ENCODE data around the gene MAGEB18. TPM values are rescaled to one million over a fixed set of nuclear protein-coding genes. Genes with fewer than 3 reads are reported as not detected.

Gene MAGEB18
- not detected for polyA plus RNA-seq

DNA sequence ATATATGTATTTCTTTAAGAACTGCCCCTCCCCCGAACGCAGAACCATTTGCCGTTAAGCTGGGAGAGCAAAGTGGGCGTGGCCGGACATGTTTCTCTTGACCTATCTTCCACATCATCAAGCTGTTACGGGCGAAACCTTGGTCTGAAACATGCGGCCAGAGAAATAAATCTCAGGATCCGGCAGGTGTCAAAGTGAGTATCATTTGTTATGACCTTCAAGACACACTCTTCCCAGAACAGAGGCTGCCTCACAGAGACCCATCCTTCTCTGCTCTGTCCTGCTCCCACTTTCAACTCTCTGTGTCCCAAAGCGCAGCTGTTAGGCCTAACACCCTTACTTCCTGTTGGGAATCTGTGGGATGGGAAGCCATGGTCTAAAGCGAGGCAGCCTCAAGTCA lies at the start of gene MAGEB18:
TSS of gene MAGEB18 (plus strand) at position 70 of the 400 bp plus-strand sequence. CDS start 643 bp downstream, outside the sequence.
- Mint-ChIP-seq H3K27ac (no peak within 1 kb of the TSS), H3K4me1 (no peaks in the 10 kb centered on the region), H3K36me3 (no peaks in the 10 kb centered on the region), H3K9me3 (peaks cover 0 to 3% (median 1%) of the 10 kb centered on the region in 3 donors), H3K27me3 (no peaks in the 10 kb centered on the region), H3K4me3 (no peak within 1 kb of the TSS)

DNA sequence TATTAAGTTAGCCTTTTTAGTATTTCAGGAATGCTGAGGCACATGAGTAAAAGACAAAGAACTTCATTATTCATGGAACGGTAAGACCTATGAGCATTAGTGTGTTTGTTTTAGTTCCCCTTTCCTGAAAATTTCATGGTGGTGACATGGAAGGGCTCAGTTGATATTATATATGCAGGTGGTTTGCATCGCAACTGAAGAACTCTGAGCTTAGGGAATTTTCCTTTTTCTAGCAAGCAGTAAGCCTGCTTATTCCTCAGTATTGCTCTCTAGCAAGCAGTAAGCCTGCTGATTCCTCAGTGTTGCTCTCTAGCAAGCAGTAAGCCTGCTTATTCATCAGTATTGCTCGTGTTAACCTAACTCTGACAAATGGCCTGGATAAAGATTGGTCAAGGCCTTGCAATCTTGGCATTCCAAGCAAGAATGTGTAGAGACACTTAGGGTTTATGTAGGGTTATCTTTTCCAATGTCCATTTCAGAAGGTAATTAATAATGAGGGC lies 37.7 kb upstream of the MAGEB18 start:
- no peak overlapping the region for H3K4me3 Mint-ChIP-seq
- H3K36me3 Mint-ChIP-seq, result no peaks in the 10 kb centered on the region
- H3K27me3 Mint-ChIP-seq, result no peaks in the 10 kb centered on the region
- H3K9me3 Mint-ChIP-seq, result no peaks in the 10 kb centered on the region
- H3K4me1 Mint-ChIP-seq, result no peaks in the 10 kb centered on the region
- H3K27ac Mint-ChIP-seq, result no peak overlapping the region

DNA sequence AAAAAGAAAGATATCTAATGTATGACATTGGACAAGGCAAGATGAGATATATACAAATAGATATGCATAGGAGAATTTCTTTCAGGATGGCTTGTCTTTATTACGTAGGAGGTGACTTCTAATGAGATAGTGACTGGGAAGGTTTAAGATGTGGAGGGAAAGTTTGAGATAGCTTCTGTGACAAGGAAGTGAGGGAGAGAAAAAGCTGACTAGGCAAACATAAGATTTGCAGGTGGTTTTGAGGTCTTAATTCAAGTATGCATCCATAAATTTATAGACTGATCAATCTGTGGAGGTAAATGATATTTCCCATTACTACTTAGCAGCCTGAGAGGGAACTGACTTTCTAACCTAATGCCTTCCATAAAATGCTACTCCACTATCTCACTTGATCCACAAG lies 29.0 kb upstream of the MAGEB18 start:
- Mint-ChIP-seq H3K4me1 (no peaks in the 10 kb centered on the region), H3K4me3 (no peak overlapping the region), H3K36me3 (no peaks in the 10 kb centered on the region), H3K9me3 (peaks cover 0 to 6% (median 1%) of the 10 kb centered on the region in 3 donors), H3K27me3 (no peaks in the 10 kb centered on the region), H3K27ac (no peak overlapping the region)

DNA sequence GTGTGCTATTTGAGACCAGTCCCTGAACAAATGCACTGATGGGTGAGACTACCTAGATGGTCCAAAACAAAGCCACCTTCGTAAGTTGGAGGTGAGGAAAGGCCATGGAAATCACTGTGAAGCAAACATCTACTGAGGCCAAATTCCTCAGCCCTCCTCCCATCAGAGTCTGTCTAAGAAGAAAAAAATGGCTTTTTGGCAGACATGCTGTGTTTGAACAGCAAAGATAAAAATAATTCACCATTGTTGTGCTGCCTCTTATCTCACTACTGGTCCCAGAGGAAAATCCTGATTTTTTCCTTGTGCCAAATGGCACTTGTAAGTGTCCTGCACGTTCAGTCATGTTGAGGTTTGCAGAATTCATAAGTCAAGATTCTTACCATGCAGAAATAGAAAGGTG lies 7.9 kb downstream of the MAGEB18 start:
- Mint-ChIP-seq H3K4me3 (no peak overlapping the region), H3K9me3 (peaks cover 0 to 3% (median 2%) of the 10 kb centered on the region in 3 donors), H3K27me3 (no peaks in the 10 kb centered on the region), H3K4me1 (no peaks in the 10 kb centered on the region), H3K27ac (no peak overlapping the region), H3K36me3 (peaks cover 2% of the 10 kb centered on the region)

DNA sequence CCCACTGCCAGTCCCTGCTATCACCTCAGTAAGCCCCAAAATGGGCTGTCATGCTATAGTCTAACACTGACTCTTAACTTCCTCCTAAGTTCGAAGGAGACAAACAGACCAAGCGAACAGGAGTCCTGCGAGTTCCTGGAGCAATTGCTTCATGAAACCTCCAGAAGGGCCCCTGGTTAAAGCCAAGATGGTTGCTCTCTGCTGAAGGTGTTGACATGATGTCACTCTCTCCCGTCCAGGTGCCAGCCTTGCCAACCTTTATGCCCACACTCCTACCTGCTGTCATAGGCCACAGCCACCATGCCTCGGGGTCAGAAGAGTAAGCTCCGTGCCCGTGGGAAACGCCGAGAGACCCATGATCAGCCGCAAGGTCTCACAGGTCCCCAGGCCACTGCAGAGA lies 22.2 kb downstream of the MAGEB18 start, which contains the start of gene MAGEB6B:
TSS of gene MAGEB6B (plus strand) at position 301 of the 400 bp plus-strand sequence. CDS start at position 301, 0 bp downstream.
- Mint-ChIP-seq H3K4me3 (no peak within 1 kb of the TSS), H3K27me3 (no peaks in the 10 kb centered on the region), H3K36me3 (no peaks in the 10 kb centered on the region), H3K4me1 (no peaks in the 10 kb centered on the region), H3K9me3 (peaks cover 2 to 11% (median 4%) of the 10 kb centered on the region in 3 donors), H3K27ac (no peak within 1 kb of the TSS)

Other genes with a start within 250 kb of the MAGEB18 start
- not detected for gene MAGEB6B, start 22.3 kb downstream of the MAGEB18 start, polyA plus RNA-seq
- not detected for gene MAGEB6, start 54.1 kb downstream of the MAGEB18 start, polyA plus RNA-seq
- not detected for gene MAGEB5, start 77.8 kb downstream of the MAGEB18 start, polyA plus RNA-seq